HEK293 (cell line): ENCODE results near the gene C1QTNF9B.

Experiments used
- CTCF ChIA-PET: fragments of 350-600 bp; formaldehyde crosslinking; extraction: SDS; loops from one replicate; lab custom pipeline; 2021; ENCODE audit warnings: antibody characterized with exemption; lab: Yijun Ruan, JAX
- POLR2A ChIA-PET: fragments of 300-600 bp; formaldehyde crosslinking; extraction: SDS; loops from one replicate; lab custom pipeline; 2020; ENCODE audit warnings: antibody characterized with exemption, inconsistent platforms; lab: Yijun Ruan, JAX
- H3K27ac ChIP-seq: fragments of 200-500 bp; sonication (Bioruptor generic); 2 replicates; pipeline ENCODE4 v1.5.1; 2014; ENCODE audit warnings: low read depth, low read length, control low read depth, inconsistent platforms; ENCODE audit errors: extremely low read depth
- H3K36me3 ChIP-seq, 2 experiments: fragments of 200-500 bp in 1 of 2; sonication (Bioruptor generic) in 1 of 2; 1 replicate in 1 of 2; 2 replicates in 1 of 2; pipeline ENCODE4 v1.5.1; 2014 to 2017; ENCODE audit warnings: inconsistent platforms in 2 of 2, low read length in 2 of 2; ENCODE audit not compliant: control insufficient read depth in 2 of 2, insufficient read depth in 1 of 2
- H3K4me1 ChIP-seq: fragments of 200-500 bp; sonication (Bioruptor generic); 2 replicates; pipeline ENCODE4 v1.5.1; 2014; ENCODE audit warnings: mild to moderate bottlenecking, low read length, inconsistent platforms; ENCODE audit not compliant: control insufficient read depth, insufficient read depth
- H3K4me3 ChIP-seq: 2 replicates; pipeline ENCODE4 v1.5.1; 2011; ENCODE audit warnings: low read depth, mild to moderate bottlenecking, control low read depth, low read length, moderate library complexity
- H3K9me3 ChIP-seq: fragments of 200-500 bp; sonication (Bioruptor generic); 2 replicates; pipeline ENCODE4 v1.5.1; 2014; ENCODE audit warnings: low read depth, low read length, inconsistent platforms; ENCODE audit not compliant: control insufficient read depth, insufficient read depth
- BCL11A ChIP-seq: fragments of 450-650 bp; formaldehyde crosslinking; IDR thresholded peaks from 2 replicates; pipeline ENCODE4 v1.5.1; 2016; ENCODE audit warnings: low read depth, missing biosample characterization, missing genetic modification characterization
- GLIS2 ChIP-seq: fragments of 450-650 bp; formaldehyde crosslinking; IDR thresholded peaks from 2 replicates; pipeline ENCODE4 v1.5.1; 2016; ENCODE audit warnings: missing biosample characterization, missing genetic modification characterization
- HOXA7 ChIP-seq: sonication (generic); formaldehyde crosslinking; IDR thresholded peaks from 2 replicates; pipeline ENCODE4 v1.8.1; 2022; ENCODE audit warnings: missing genetic modification reagents, borderline replicate concordance
- HOXD13 ChIP-seq: sonication (generic); formaldehyde crosslinking; IDR thresholded peaks from 2 replicates; pipeline ENCODE4 v1.8.0; 2022; ENCODE audit warnings: missing genetic modification reagents, borderline replicate concordance
- MEIS1 ChIP-seq: sonication (generic); formaldehyde crosslinking; IDR thresholded peaks from 2 replicates; pipeline ENCODE4 v1.8.1; 2022; ENCODE audit warnings: missing genetic modification reagents, mild to moderate bottlenecking, borderline replicate concordance
- MZF1 ChIP-seq: fragments of 450-650 bp; formaldehyde crosslinking; IDR thresholded peaks from 2 replicates; pipeline ENCODE4 v1.5.1; 2017; ENCODE audit warnings: missing biosample characterization, missing genetic modification characterization, borderline replicate concordance
- REST ChIP-seq: fragments of 450-650 bp; formaldehyde crosslinking; IDR thresholded peaks from 2 replicates; pipeline ENCODE4 v1.5.1; 2016; ENCODE audit warnings: missing biosample characterization, missing genetic modification characterization
- YY1 ChIP-seq: fragments of 450-650 bp; formaldehyde crosslinking; IDR thresholded peaks from 2 replicates; pipeline ENCODE4 v1.5.1; 2018; ENCODE audit warnings: missing biosample characterization, missing genetic modification characterization
- ZEB2 ChIP-seq: fragments of 450-650 bp; formaldehyde crosslinking; IDR thresholded peaks from 2 replicates; pipeline ENCODE4 v1.5.1; 2016; ENCODE audit warnings: missing biosample characterization, missing genetic modification characterization
- ZNF121 ChIP-seq: fragments of 450-650 bp; formaldehyde crosslinking; IDR thresholded peaks from 2 replicates; pipeline ENCODE4 v1.5.1; 2016; ENCODE audit warnings: missing biosample characterization, missing genetic modification characterization
- ZNF138 ChIP-seq: fragments of 450-650 bp; formaldehyde crosslinking; IDR thresholded peaks from 2 replicates; pipeline ENCODE4 v1.5.1; 2016; ENCODE audit warnings: missing biosample characterization, missing genetic modification characterization, borderline replicate concordance
- ZNF175 ChIP-seq: fragments of 450-650 bp; formaldehyde crosslinking; IDR thresholded peaks from 2 replicates; pipeline ENCODE4 v1.5.1; 2016; ENCODE audit warnings: missing biosample characterization, missing genetic modification characterization
- ZNF184 ChIP-seq: fragments of 450-650 bp; IDR thresholded peaks from 2 replicates; pipeline ENCODE4 v1.5.1; 2018; ENCODE audit warnings: missing biosample characterization, mild to moderate bottlenecking, missing genetic modification characterization
- ZNF214 ChIP-seq: fragments of 450-650 bp; formaldehyde crosslinking; IDR thresholded peaks from 2 replicates; pipeline ENCODE4 v1.5.1; 2017; ENCODE audit warnings: missing biosample characterization, mild to moderate bottlenecking, missing genetic modification characterization, borderline replicate concordance
- ZNF433 ChIP-seq: fragments of 450-650 bp; formaldehyde crosslinking; IDR thresholded peaks from 2 replicates; pipeline ENCODE4 v1.5.1; 2016; ENCODE audit warnings: missing biosample characterization, missing genetic modification characterization, low read depth
- ZNF48 ChIP-seq: fragments of 450-650 bp; formaldehyde crosslinking; IDR thresholded peaks from 2 replicates; pipeline ENCODE4 v1.5.1; 2016; ENCODE audit warnings: missing biosample characterization, missing genetic modification characterization
- ZNF510 ChIP-seq: fragments of 450-650 bp; formaldehyde crosslinking; IDR thresholded peaks from 2 replicates; pipeline ENCODE4 v1.5.1; 2018; ENCODE audit warnings: mild to moderate bottlenecking, missing genetic modification characterization, missing biosample characterization; ENCODE audit not compliant: insufficient replicate concordance
- ZNF600 ChIP-seq: fragments of 450-650 bp; formaldehyde crosslinking; IDR thresholded peaks from 2 replicates; pipeline ENCODE4 v1.5.1; 2016; ENCODE audit warnings: missing biosample characterization, missing genetic modification characterization
- ZNF701 ChIP-seq: fragments of 450-650 bp; formaldehyde crosslinking; IDR thresholded peaks from 2 replicates; pipeline ENCODE4 v1.5.1; 2016; ENCODE audit warnings: missing biosample characterization, missing genetic modification characterization
- ZNF704 ChIP-seq: fragments of 450-650 bp; formaldehyde crosslinking; IDR thresholded peaks from 2 replicates; pipeline ENCODE4 v1.5.1; 2016; ENCODE audit warnings: missing biosample characterization, missing genetic modification characterization
- ZNF747 ChIP-seq: fragments of 450-650 bp; formaldehyde crosslinking; IDR thresholded peaks from 2 replicates; pipeline ENCODE4 v1.5.1; 2016; ENCODE audit warnings: missing biosample characterization, missing genetic modification characterization
- TF ChIP-seq, protein P1 (sequence below): fragments of 450-650 bp; IDR thresholded peaks from 2 replicates; pipeline ENCODE4 v1.5.1; 2018; ENCODE audit warnings: missing biosample characterization, mild to moderate bottlenecking, missing genetic modification characterization
- TF ChIP-seq, protein P2 (sequence below): fragments of 450-650 bp; formaldehyde crosslinking; IDR thresholded peaks from 2 replicates; pipeline ENCODE4 v1.5.1; 2017; ENCODE audit warnings: missing biosample characterization, missing genetic modification characterization
- TF ChIP-seq, protein P3 (sequence below): fragments of 450-650 bp; formaldehyde crosslinking; IDR thresholded peaks from 2 replicates; pipeline ENCODE4 v1.5.1; 2017; ENCODE audit warnings: missing biosample characterization, missing genetic modification characterization

Gene C1QTNF9B

GRCh38 chr13:23902975-23903905 is 5.9 kb upstream of the C1QTNF9B start:
- no peak for TF ChIP-seq ZNF175 (tag by site-specific recombination)
- no peak for TF ChIP-seq MEIS1 (CRISPR knock-in tag)
- no peak for TF ChIP-seq ZNF184
- TF ChIP-seq ZNF701 (tag by site-specific recombination), result no peak
- TF ChIP-seq MZF1 (tag by site-specific recombination), result no peak
- no peak for TF ChIP-seq ZNF747 (tag by site-specific recombination)
- TF ChIP-seq, protein P1, sequence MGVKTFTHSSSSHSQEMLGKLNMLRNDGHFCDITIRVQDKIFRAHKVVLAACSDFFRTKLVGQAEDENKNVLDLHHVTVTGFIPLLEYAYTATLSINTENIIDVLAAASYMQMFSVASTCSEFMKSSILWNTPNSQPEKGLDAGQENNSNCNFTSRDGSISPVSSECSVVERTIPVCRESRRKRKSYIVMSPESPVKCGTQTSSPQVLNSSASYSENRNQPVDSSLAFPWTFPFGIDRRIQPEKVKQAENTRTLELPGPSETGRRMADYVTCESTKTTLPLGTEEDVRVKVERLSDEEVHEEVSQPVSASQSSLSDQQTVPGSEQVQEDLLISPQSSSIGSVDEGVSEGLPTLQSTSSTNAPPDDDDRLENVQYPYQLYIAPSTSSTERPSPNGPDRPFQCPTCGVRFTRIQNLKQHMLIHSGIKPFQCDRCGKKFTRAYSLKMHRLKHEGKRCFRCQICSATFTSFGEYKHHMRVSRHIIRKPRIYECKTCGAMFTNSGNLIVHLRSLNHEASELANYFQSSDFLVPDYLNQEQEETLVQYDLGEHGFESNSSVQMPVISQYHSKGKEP (tag by site-specific recombination), result no peak
- Histone ChIP-seq H3K36me3 (no peaks in the 10 kb centered on the region), H3K27ac (no peak overlapping the region), H3K4me3 (no peak overlapping the region), H3K9me3 (no peaks in the 10 kb centered on the region), H3K4me1 (no peaks in the 10 kb centered on the region)
- POLR2A ChIA-PET, result no interaction called here
- CTCF ChIA-PET, result interaction anchor here (0.5 to 0.8 kb wide), 2 partner anchors 9 to 29 kb away, joined by 3 read pairs; no protein-coding TSS in a partner anchor

DNA sequence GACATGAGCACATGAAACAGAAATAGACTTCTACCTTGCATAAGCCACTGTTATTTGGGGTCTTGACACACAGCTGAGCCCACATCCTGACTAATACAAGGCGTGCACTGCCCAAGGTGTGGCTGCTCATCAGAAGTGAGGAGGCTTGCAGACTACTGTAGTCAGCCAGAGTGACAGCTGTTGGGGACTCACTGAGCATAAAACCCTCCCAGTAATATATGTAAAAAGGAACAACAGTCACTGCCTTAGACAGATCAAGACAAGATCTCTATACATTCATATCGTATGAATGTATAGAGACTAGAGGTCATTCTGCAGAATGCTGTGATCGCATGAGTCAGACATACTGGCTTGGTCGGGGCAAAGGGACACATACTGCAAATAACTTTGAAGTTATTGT is 4.1 kb upstream of the C1QTNF9B start:
- Histone ChIP-seq H3K27ac (no peak overlapping the region), H3K36me3 (no peaks in the 10 kb centered on the region), H3K9me3 (no peaks in the 10 kb centered on the region), H3K4me3 (no peak overlapping the region), H3K4me1 (no peaks in the 10 kb centered on the region)
- POLR2A ChIA-PET, result no interaction called here
- TF ChIP-seq ZNF121 (tag by site-specific recombination) (no peak), ZNF214 (tag by site-specific recombination) (no peak), ZNF48 (tag by site-specific recombination) (no peak), HOXA7 (CRISPR knock-in tag) (no peak), BCL11A (tag by site-specific recombination) (no peak), GLIS2 (tag by site-specific recombination) (no peak), ZNF138 (tag by site-specific recombination) (no peak), REST (tag by site-specific recombination) (no peak), ZNF510 (no peak), ZEB2 (tag by site-specific recombination) (no peak), YY1 (tag by site-specific recombination) (no peak), ZNF704 (tag by site-specific recombination) (no peak), HOXD13 (CRISPR knock-in tag) (no peak), ZNF600 (no peak), ZNF433 (no peak)
- TF ChIP-seq, protein P2, sequence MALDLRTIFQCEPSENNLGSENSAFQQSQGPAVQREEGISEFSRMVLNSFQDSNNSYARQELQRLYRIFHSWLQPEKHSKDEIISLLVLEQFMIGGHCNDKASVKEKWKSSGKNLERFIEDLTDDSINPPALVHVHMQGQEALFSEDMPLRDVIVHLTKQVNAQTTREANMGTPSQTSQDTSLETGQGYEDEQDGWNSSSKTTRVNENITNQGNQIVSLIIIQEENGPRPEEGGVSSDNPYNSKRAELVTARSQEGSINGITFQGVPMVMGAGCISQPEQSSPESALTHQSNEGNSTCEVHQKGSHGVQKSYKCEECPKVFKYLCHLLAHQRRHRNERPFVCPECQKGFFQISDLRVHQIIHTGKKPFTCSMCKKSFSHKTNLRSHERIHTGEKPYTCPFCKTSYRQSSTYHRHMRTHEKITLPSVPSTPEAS (tag by site-specific recombination), result no peak
- TF ChIP-seq, protein P3, sequence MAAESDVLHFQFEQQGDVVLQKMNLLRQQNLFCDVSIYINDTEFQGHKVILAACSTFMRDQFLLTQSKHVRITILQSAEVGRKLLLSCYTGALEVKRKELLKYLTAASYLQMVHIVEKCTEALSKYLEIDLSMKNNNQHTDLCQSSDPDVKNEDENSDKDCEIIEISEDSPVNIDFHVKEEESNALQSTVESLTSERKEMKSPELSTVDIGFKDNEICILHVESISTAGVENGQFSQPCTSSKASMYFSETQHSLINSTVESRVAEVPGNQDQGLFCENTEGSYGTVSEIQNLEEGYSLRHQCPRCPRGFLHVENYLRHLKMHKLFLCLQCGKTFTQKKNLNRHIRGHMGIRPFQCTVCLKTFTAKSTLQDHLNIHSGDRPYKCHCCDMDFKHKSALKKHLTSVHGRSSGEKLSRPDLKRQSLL, result no peak
- CTCF ChIA-PET, result interaction anchor here (0.7 kb wide), 1 partner anchor 429 kb away, joined by 4 read pairs; no protein-coding TSS in a partner anchor
